HEK293 (cell line): Measurements from ENCODE around the gene NTN3.

Experiments used
- CTCF ChIA-PET: fragments of 350-600 bp; formaldehyde crosslinking; extraction: SDS; loops from one replicate; lab custom pipeline; 2021; ENCODE audit warnings: antibody characterized with exemption; lab: Yijun Ruan, JAX
- POLR2A ChIA-PET: fragments of 300-600 bp; formaldehyde crosslinking; extraction: SDS; loops from one replicate; lab custom pipeline; 2020; ENCODE audit warnings: antibody characterized with exemption, inconsistent platforms; lab: Yijun Ruan, JAX
- H3K27ac ChIP-seq: fragments of 200-500 bp; sonication (Bioruptor generic); 2 replicates; pipeline ENCODE4 v1.5.1; 2014; ENCODE audit warnings: low read depth, low read length, control low read depth, inconsistent platforms; ENCODE audit errors: extremely low read depth
- H3K36me3 ChIP-seq, 2 experiments: fragments of 200-500 bp in 1 of 2; sonication (Bioruptor generic) in 1 of 2; 1 replicate in 1 of 2; 2 replicates in 1 of 2; pipeline ENCODE4 v1.5.1; 2014 to 2017; ENCODE audit warnings: inconsistent platforms in 2 of 2, low read length in 2 of 2; ENCODE audit not compliant: control insufficient read depth in 2 of 2, insufficient read depth in 1 of 2
- H3K4me1 ChIP-seq: fragments of 200-500 bp; sonication (Bioruptor generic); 2 replicates; pipeline ENCODE4 v1.5.1; 2014; ENCODE audit warnings: mild to moderate bottlenecking, low read length, inconsistent platforms; ENCODE audit not compliant: control insufficient read depth, insufficient read depth
- H3K4me3 ChIP-seq: 2 replicates; pipeline ENCODE4 v1.5.1; 2011; ENCODE audit warnings: low read depth, mild to moderate bottlenecking, control low read depth, low read length, moderate library complexity
- H3K9me3 ChIP-seq: fragments of 200-500 bp; sonication (Bioruptor generic); 2 replicates; pipeline ENCODE4 v1.5.1; 2014; ENCODE audit warnings: low read depth, low read length, inconsistent platforms; ENCODE audit not compliant: control insufficient read depth, insufficient read depth
- GLIS2 ChIP-seq: fragments of 450-650 bp; formaldehyde crosslinking; IDR thresholded peaks from 2 replicates; pipeline ENCODE4 v1.5.1; 2016; ENCODE audit warnings: missing biosample characterization, missing genetic modification characterization
- IKZF3 ChIP-seq: fragments of 450-650 bp; IDR thresholded peaks from 2 replicates; pipeline ENCODE4 v1.5.0; 2018; ENCODE audit warnings: missing biosample characterization, mild to moderate bottlenecking, missing genetic modification characterization, moderate library complexity
- OSR2 ChIP-seq: fragments of 450-650 bp; formaldehyde crosslinking; IDR thresholded peaks from 2 replicates; pipeline ENCODE4 v1.5.1; 2016; ENCODE audit warnings: missing biosample characterization, missing genetic modification characterization
- ZBTB20 ChIP-seq: fragments of 450-650 bp; formaldehyde crosslinking; IDR thresholded peaks from 2 replicates; pipeline ENCODE4 v1.5.1; 2016; ENCODE audit warnings: missing biosample characterization, missing genetic modification characterization
- ZBTB48 ChIP-seq: fragments of 450-650 bp; formaldehyde crosslinking; IDR thresholded peaks from 2 replicates; pipeline ENCODE4 v1.5.1; 2016; ENCODE audit warnings: missing biosample characterization, missing genetic modification characterization
- ZBTB8A ChIP-seq: fragments of 450-650 bp; formaldehyde crosslinking; IDR thresholded peaks from 2 replicates; pipeline ENCODE4 v1.5.1; 2016; ENCODE audit warnings: missing biosample characterization, missing genetic modification characterization
- ZNF132 ChIP-seq: fragments of 450-650 bp; formaldehyde crosslinking; IDR thresholded peaks from 2 replicates; pipeline ENCODE4 v1.5.1; 2017; ENCODE audit warnings: missing biosample characterization, missing genetic modification characterization, borderline replicate concordance
- ZNF2 ChIP-seq: fragments of 450-650 bp; formaldehyde crosslinking; IDR thresholded peaks from 2 replicates; pipeline ENCODE4 v1.5.1; 2016; ENCODE audit warnings: missing biosample characterization, missing genetic modification characterization
- ZNF324 ChIP-seq: fragments of 450-650 bp; formaldehyde crosslinking; IDR thresholded peaks from 2 replicates; pipeline ENCODE4 v1.5.1; 2016; ENCODE audit warnings: missing biosample characterization, missing genetic modification characterization
- ZNF354C ChIP-seq: fragments of 450-650 bp; formaldehyde crosslinking; IDR thresholded peaks from 2 replicates; pipeline ENCODE4 v1.5.1; 2016; ENCODE audit warnings: missing biosample characterization, missing genetic modification characterization, low read depth, borderline replicate concordance
- ZNF366 ChIP-seq: fragments of 450-650 bp; formaldehyde crosslinking; conservative IDR thresholded peaks from 2 replicates; pipeline ENCODE4 v1.5.1; 2016; ENCODE audit warnings: missing biosample characterization, missing genetic modification characterization
- ZNF600 ChIP-seq: fragments of 450-650 bp; formaldehyde crosslinking; IDR thresholded peaks from 2 replicates; pipeline ENCODE4 v1.5.1; 2016; ENCODE audit warnings: missing biosample characterization, missing genetic modification characterization
- ZNF610 ChIP-seq: fragments of 450-650 bp; formaldehyde crosslinking; IDR thresholded peaks from 2 replicates; pipeline ENCODE4 v1.5.1; 2016; ENCODE audit warnings: missing biosample characterization, missing genetic modification characterization, borderline replicate concordance
- ZNF664 ChIP-seq: fragments of 450-650 bp; formaldehyde crosslinking; IDR thresholded peaks from 2 replicates; pipeline ENCODE4 v1.5.1; 2016; ENCODE audit warnings: missing biosample characterization, missing genetic modification characterization
- ZNF768 ChIP-seq: fragments of 450-650 bp; formaldehyde crosslinking; IDR thresholded peaks from 2 replicates; pipeline ENCODE4 v1.5.1; 2018; ENCODE audit warnings: missing biosample characterization, mild to moderate bottlenecking, missing genetic modification characterization
- ZSCAN23 ChIP-seq: fragments of 450-650 bp; formaldehyde crosslinking; IDR thresholded peaks from 2 replicates; pipeline ENCODE4 v1.5.1; 2016; ENCODE audit warnings: missing biosample characterization, missing genetic modification characterization
- ZXDB ChIP-seq: fragments of 450-650 bp; formaldehyde crosslinking; IDR thresholded peaks from 2 replicates; pipeline ENCODE4 v1.5.1; 2016; ENCODE audit warnings: missing biosample characterization, missing genetic modification characterization
- TF ChIP-seq, protein P1 (sequence below): fragments of 450-650 bp; formaldehyde crosslinking; IDR thresholded peaks from 2 replicates; pipeline ENCODE4 v1.5.1; 2016; ENCODE audit warnings: missing biosample characterization, missing genetic modification characterization
- TF ChIP-seq, protein P2 (sequence below): fragments of 450-650 bp; formaldehyde crosslinking; IDR thresholded peaks from 2 replicates; pipeline ENCODE4 v1.5.1; 2016; ENCODE audit warnings: missing biosample characterization, missing genetic modification characterization
- TF ChIP-seq, protein P3 (sequence below): fragments of 450-650 bp; formaldehyde crosslinking; IDR thresholded peaks from 2 replicates; pipeline ENCODE4 v1.5.1; 2016; ENCODE audit warnings: missing biosample characterization, missing genetic modification characterization
- TF ChIP-seq, protein P4 (sequence below): fragments of 450-650 bp; formaldehyde crosslinking; IDR thresholded peaks from 2 replicates; pipeline ENCODE4 v1.5.1; 2016; ENCODE audit warnings: missing biosample characterization, missing genetic modification characterization

Gene NTN3

DNA sequence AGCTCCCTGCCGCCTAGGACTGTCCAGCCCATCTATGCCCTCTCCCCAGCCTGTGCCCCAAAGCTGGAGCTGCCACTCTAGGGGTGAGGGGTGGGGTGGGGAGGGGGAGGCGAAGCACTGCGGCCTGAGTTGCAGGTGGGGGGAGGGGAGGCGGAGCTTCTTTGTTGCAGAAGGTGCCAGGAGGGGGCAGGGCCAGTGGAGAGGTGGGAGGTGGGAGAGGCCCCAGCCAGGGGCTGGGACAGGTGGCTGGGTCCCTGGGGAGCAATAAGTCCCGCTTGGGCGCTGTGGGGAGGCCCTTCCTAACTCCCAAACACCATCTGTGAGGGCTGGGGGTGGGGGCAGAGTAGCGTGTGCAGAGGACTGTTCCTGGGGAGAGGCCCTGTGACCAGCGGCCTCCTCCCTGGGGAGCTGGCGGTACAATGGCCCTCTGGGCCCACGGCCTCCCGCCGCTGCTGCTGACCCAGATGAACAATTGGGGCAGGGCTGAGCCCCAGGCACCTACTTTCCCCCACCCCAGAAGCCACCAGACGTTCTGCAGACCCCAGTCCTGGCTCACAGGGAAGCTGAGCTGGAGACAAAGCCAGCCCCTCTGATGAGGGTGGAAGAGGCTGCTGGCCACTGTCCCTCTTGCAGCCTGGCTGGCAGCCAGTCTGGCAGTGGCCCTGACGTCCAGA is 2.2 kb upstream of the NTN3 start (continued):
- TF ChIP-seq, protein P1, sequence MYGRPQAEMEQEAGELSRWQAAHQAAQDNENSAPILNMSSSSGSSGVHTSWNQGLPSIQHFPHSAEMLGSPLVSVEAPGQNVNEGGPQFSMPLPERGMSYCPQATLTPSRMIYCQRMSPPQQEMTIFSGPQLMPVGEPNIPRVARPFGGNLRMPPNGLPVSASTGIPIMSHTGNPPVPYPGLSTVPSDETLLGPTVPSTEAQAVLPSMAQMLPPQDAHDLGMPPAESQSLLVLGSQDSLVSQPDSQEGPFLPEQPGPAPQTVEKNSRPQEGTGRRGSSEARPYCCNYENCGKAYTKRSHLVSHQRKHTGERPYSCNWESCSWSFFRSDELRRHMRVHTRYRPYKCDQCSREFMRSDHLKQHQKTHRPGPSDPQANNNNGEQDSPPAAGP (tag by site-specific recombination): peak; percentile 95

DNA sequence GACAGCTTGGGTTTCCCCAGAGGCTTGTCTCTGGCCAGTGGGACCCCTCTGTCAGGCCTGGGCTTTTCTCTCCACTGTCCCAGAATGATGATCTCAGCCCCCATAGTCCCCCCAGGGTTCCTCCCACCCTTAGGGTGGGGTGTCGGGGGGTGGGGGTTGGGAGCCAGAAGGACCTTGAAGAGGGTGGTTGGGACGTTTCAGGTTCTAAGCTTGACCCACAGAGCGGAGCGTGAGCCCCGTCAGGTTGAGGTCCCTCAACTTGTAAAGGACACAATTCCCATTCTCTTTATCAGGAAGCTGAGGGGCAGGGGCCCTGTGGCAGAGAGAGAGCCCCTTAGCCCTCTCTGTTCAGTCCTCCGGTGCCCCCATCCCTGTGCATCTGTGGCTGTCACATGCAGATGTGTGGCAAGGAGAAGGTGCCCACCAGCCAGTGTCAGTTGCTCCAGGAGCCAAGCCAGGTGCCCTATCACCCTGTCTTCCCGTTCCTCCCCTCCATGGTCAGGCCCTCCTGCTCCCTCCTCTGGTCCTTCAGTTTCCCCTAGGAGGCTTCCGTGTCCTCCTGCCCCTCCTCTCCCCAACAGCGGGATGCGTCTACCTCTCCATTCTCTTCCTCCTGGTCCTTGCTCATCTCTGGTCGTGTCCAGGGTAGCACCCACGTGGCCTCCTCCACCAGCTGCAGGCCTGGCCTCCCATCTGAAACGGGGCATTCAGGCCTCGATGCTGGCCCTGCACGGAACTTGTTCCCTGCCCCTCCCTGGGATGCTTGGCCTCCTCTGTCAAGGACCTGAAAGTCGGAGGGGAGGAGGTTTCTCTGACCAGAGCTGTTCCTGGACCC is 1.5 kb upstream of the NTN3 start:
- Histone ChIP-seq H3K4me1 (peaks cover 27% of the 10 kb centered on the region), H3K36me3 (no peaks in the 10 kb centered on the region), H3K9me3 (no peaks in the 10 kb centered on the region), H3K27ac (peak overlapping the region; percentile 69), H3K4me3 (no peak overlapping the region)
- ChIA-PET POLR2A (interaction anchor here (0.6 to 3.2 kb wide), 9 partner anchors 10 to 218 kb away, joined by 3 to 34 read pairs (median 4); partner anchors contain the start of genes ATP6V0C, ECI1 and TEDC2), CTCF (interaction anchor here (1.2 to 2.5 kb wide), 2 partner anchors 32 to 39 kb away, joined by 4 to 8 read pairs; no protein-coding TSS in a partner anchor)
- TF ChIP-seq, protein P2, sequence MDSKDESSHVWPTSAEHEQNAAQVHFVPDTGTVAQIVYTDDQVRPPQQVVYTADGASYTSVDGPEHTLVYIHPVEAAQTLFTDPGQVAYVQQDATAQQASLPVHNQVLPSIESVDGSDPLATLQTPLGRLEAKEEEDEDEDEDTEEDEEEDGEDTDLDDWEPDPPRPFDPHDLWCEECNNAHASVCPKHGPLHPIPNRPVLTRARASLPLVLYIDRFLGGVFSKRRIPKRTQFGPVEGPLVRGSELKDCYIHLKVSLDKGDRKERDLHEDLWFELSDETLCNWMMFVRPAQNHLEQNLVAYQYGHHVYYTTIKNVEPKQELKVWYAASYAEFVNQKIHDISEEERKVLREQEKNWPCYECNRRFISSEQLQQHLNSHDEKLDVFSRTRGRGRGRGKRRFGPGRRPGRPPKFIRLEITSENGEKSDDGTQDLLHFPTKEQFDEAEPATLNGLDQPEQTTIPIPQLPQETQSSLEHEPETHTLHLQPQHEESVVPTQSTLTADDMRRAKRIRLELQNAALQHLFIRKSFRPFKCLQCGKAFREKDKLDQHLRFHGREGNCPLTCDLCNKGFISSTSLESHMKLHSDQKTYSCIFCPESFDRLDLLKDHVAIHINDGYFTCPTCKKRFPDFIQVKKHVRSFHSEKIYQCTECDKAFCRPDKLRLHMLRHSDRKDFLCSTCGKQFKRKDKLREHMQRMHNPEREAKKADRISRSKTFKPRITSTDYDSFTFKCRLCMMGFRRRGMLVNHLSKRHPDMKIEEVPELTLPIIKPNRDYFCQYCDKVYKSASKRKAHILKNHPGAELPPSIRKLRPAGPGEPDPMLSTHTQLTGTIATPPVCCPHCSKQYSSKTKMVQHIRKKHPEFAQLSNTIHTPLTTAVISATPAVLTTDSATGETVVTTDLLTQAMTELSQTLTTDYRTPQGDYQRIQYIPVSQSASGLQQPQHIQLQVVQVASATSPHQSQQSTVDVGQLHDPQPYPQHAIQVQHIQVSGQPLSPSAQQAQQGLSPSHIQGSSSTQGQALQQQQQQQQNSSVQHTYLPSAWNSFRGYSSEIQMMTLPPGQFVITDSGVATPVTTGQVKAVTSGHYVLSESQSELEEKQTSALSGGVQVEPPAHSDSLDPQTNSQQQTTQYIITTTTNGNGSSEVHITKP (tag by site-specific recombination): peak; percentile 24; the same call in 1 of the 2 replicates
- TF ChIP-seq ZBTB48 (tag by site-specific recombination) (peak; percentile 13; the same call in 1 of the 2 replicates), ZNF366 (tag by site-specific recombination) (peak; percentile 69), ZXDB (tag by site-specific recombination) (peak; percentile 52), ZNF664 (no peak), ZNF324 (tag by site-specific recombination) (no peak), ZNF768 (0 out of 2 replicates have a peak, but pooled peaks have one; percentile 23), ZSCAN23 (tag by site-specific recombination) (no peak), ZNF610 (tag by site-specific recombination) (no peak), ZBTB20 (tag by site-specific recombination) (peak; percentile 12; the same call in 1 of the 2 replicates), ZNF354C (tag by site-specific recombination) (no peak), ZBTB8A (tag by site-specific recombination) (0 out of 2 replicates have a peak, but pooled peaks have one; percentile 19), ZNF132 (no peak), GLIS2 (tag by site-specific recombination) (peak; percentile 20; the same call in 1 of the 2 replicates), ZNF600 (tag by site-specific recombination) (peak; percentile 88), ZNF2 (peak; percentile 21; the same call in 1 of the 2 replicates), IKZF3 (tag by site-specific recombination) (peak; percentile 82), OSR2 (tag by site-specific recombination) (peak; percentile 50; the same call in 1 of the 2 replicates)
- TF ChIP-seq, protein P3, sequence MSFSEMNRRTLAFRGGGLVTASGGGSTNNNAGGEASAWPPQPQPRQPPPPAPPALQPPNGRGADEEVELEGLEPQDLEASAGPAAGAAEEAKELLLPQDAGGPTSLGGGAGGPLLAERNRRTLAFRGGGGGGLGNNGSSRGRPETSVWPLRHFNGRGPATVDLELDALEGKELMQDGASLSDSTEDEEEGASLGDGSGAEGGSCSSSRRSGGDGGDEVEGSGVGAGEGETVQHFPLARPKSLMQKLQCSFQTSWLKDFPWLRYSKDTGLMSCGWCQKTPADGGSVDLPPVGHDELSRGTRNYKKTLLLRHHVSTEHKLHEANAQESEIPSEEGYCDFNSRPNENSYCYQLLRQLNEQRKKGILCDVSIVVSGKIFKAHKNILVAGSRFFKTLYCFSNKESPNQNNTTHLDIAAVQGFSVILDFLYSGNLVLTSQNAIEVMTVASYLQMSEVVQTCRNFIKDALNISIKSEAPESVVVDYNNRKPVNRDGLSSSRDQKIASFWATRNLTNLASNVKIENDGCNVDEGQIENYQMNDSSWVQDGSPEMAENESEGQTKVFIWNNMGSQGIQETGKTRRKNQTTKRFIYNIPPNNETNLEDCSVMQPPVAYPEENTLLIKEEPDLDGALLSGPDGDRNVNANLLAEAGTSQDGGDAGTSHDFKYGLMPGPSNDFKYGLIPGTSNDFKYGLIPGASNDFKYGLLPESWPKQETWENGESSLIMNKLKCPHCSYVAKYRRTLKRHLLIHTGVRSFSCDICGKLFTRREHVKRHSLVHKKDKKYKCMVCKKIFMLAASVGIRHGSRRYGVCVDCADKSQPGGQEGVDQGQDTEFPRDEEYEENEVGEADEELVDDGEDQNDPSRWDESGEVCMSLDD: no peak
- TF ChIP-seq, protein P4, sequence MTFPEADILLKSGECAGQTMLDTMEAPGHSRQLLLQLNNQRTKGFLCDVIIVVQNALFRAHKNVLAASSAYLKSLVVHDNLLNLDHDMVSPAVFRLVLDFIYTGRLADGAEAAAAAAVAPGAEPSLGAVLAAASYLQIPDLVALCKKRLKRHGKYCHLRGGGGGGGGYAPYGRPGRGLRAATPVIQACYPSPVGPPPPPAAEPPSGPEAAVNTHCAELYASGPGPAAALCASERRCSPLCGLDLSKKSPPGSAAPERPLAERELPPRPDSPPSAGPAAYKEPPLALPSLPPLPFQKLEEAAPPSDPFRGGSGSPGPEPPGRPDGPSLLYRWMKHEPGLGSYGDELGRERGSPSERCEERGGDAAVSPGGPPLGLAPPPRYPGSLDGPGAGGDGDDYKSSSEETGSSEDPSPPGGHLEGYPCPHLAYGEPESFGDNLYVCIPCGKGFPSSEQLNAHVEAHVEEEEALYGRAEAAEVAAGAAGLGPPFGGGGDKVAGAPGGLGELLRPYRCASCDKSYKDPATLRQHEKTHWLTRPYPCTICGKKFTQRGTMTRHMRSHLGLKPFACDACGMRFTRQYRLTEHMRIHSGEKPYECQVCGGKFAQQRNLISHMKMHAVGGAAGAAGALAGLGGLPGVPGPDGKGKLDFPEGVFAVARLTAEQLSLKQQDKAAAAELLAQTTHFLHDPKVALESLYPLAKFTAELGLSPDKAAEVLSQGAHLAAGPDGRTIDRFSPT (tag by site-specific recombination): peak; percentile 19; the same call in 1 of the 2 replicates
